ENCODE data around the gene SSX2B.
"Not testable (repeated sequence)": the region's sequence is repeated elsewhere in the genome, so short reads cannot be mapped to it uniquely, and the experiment has no call there.

Gene SSX2B, protein sequence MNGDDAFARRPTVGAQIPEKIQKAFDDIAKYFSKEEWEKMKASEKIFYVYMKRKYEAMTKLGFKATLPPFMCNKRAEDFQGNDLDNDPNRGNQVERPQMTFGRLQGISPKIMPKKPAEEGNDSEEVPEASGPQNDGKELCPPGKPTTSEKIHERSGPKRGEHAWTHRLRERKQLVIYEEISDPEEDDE

DNA sequence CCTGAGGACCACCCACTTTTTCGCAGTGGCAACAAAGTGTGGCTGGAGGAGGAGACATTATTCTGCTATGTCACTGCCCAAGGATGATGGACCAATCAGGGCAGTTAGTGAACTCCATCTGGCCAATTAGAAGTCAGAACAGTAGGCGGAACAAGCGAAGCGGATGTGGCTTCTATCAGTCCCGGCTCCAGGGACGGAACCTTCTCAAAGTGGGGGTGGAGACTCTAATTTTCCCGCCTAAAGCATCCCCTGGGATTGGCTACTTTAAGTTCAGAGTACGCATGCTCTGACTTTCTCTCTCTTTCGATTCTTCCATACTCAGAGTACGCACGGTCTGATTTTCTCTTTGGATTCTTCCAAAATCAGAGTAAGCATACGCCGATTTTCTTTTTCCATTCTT lies at the start of gene SSX2B:
SSX2B (plus strand) TSS at position 301 of the 400 bp plus-strand sequence. CDS start 1,429 bp downstream, outside the sequence.
- DNase-seq (ENCODE audit: low read depth), result not testable (repeated sequence)

DNA sequence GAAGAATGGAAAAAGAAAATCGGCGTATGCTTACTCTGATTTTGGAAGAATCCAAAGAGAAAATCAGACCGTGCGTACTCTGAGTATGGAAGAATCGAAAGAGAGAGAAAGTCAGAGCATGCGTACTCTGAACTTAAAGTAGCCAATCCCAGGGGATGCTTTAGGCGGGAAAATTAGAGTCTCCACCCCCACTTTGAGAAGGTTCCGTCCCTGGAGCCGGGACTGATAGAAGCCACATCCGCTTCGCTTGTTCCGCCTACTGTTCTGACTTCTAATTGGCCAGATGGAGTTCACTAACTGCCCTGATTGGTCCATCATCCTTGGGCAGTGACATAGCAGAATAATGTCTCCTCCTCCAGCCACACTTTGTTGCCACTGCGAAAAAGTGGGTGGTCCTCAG lies 44.0 kb upstream of the SSX2B start, which contains the start of gene SSX2:
SSX2 (minus strand) TSS at position 101 of the 400 bp plus-strand sequence. CDS start 1,429 bp downstream, outside the sequence.
- DNase-seq (ENCODE audit: low read depth), result not testable (repeated sequence)

DNA sequence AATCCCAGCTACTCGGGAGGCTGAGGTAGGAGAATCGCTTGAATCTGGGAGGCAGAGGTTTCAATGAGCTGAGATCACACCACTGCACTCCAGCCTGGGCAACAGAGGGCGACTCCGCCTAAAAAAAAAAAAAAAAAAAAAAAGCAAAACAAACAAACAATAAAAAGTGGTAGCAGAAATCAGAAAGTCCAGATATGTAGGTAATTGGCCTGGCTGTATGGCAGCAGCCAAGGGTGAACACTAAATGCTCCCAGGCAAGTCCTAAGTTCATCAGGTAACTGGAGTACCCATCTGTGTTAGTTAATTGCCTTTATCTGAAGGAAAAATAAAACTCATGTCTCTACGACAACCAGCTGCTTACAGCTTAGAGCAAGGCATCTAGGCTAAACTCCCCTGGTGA lies 14.9 kb downstream of the SSX2B start:
- not testable (repeated sequence) for DNase-seq (ENCODE audit: low read depth)

DNA sequence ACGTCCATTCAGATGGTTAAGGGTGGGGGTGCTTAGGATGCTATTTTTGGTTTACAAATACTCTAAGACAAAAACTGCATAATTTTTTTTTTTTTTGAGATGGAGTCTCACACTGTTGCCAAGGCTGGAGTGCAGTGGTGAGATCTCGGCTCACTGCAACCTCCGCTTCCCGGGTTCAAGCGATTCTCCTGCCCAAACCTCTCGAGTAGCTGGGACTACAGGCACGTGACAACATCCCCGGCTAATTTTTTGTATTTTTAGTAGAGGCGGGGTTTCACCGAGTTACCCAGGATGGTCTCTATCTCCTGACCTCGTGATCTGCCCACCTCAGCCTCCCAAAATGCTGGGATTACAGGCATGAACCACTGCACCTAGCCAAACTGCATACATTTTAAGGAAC lies 22.5 kb downstream of the SSX2B start:
- DNase-seq (ENCODE audit: low read depth), result not testable (repeated sequence)

DNA sequence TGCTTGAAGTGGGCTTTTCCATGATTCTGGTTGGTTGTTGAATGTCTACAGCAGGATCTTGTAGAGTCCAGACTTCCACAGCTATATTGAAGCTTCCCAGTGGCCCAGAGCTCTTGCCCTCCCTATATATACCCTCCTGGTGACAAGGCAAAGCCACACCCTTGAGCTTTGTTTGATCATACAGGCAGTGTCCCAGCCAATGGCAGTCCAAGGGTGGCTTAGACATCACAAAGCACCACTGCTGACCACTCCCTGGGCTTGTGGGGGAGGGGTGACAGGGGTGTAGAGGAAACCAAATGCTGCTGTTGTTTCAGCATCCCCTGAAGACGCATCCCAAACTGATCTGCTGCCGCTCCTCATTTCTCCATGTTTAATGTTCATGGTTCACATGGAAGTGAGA lies 46.3 kb downstream of the SSX2B start, which contains the start of gene SPANXN5:
SPANXN5 (minus strand) TSS at position 101 of the 400 bp plus-strand sequence; CDS start at position 22, 79 bp downstream.
- DNase-seq (ENCODE audit: low read depth), result not testable (repeated sequence)

DNA sequence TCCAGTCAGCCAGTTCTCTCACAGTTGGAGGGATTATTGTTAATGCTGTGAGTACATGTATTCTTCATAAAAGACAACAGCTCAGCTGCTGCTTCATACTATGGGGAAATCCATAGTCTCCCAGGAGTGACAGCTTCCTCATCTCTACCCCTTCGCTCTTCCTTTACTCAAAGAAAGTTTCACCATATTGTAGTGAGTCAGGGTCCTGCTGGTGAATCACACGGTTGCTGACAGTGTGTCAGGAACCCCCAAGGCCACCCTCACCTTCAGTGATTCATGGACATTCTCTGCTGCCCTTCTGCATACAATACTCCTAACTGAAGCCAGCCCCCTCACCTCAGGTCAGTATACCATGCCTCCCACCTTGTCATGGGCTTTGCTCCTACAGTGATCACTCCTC lies 53.8 kb downstream of the SSX2B start:
- not testable (repeated sequence) for DNase-seq (ENCODE audit: low read depth)

Measured in amniotic epithelial cell (primary cell).